Umbilical cord (tissue), 2 donors: ENCODE measurements around the gene ERGIC2. TPM values are rescaled to one million over a fixed set of nuclear protein-coding genes. Genes with fewer than 3 reads are reported as not detected.

Experiments
- DNase-seq: peaks from one replicate; pipeline ENCODE4 v3.0.0-alpha.2; 2015; ENCODE audit warnings: low spot score
- total RNA-seq: library from RNA; depleted of rRNA; stranded (reverse); fragments of >200 nt; gene quantifications from one replicate; pipeline ENCODE4 v1.2.3, GENCODE V29; 2014; ENCODE audit warnings: low replicate concordance; ENCODE audit not compliant: insufficient read depth

Gene ERGIC2
- total RNA-seq, 1 donor from 2014 or later, result 54.4 TPM

DNA sequence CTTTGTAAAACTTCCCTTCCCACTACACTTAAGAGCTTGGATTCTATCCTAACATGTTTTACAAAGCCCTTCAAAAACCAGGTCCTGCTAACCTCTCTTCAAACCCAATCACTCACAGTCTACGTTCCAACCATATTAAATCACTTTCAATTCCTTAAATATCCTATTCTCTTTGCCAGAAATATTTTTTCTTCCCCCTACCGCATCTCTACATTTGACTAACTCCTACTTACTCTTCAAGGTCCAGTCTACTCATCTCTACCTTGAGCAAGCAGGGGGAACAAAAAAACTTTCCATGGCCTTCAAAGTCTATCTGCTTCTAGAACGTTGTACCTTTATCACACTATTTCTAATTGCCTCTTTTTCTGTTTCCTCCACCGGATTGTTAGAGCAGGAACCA, 6.1 kb downstream of the ERGIC2 start:
- DNase-seq, result no peak

DNA sequence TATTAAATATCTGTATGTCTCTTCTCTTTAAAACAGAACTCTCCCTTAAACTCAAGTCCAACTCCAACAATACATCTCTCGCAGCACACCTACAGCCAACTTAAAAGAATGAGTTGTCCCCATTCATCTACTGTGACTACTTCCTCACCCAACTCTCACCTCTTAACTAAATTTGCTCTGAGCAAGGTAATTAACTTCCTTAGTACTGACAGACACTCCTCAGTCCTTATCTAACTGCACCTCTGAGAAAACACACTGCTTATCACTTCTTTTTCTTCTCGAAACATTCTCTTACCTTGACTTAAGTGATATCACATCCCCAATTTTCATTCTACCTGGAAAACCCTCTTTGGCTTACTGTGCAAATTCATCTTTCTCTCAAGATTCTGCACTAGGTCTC, 7.0 kb downstream of the ERGIC2 start:
- no peak for DNase-seq

DNA sequence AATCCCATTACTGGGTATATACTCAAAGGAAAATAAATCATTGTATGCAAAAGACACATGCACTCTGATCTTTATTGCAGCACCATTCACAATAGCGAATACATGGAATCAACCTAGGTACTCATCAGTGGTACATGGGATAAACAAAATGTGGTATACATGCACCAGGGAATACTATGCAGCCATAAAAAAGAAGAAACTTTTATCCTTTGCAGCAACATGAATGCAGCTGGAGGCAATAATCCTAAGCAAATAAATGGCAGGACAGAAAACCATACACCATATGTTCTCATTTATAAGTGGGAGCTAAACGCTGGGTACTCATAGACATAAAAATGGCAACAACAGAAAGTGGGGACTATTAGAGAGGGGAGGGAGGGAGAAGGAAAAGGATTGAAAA, 15.9 kb downstream of the ERGIC2 start:
- no peak for DNase-seq

DNA sequence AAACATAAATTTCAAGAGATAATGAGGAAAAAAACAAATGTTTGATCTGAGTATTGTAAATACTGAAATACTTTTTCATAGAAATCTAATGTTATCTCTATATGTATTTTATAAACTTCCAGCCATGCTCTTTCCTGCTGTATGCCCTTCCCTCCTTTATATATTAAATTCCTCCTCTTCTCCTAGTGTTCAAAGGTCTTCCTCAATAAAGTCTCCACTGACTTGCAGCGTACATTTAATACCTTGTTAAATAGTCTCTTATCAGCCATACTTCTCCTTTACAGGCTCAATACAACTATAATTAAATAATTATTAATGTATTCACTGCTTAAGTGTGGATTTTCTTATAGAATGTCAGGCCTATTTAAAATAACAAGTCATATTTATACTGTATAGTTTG, 26.0 kb downstream of the ERGIC2 start:
- no peak for DNase-seq

DNA sequence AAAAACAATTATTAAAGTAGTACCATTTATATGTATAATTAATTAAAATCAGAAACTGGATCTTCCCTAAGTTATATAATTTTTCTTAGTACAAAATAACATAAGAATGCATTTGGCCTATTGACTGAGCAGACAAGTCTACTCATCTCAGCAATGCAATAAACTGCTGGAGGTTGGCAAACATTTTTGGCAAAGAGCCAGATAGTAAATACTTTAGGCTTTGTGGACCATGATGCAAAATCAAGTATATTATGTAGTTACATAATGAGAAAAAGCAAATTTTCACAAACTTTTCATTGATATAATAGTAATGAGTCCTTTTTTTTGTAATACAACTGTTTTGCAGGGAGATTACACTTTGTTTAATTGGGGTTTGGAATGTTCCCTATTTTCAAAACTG, 30.9 kb downstream of the ERGIC2 start:
- peak; percentile 70 for DNase-seq

DNA sequence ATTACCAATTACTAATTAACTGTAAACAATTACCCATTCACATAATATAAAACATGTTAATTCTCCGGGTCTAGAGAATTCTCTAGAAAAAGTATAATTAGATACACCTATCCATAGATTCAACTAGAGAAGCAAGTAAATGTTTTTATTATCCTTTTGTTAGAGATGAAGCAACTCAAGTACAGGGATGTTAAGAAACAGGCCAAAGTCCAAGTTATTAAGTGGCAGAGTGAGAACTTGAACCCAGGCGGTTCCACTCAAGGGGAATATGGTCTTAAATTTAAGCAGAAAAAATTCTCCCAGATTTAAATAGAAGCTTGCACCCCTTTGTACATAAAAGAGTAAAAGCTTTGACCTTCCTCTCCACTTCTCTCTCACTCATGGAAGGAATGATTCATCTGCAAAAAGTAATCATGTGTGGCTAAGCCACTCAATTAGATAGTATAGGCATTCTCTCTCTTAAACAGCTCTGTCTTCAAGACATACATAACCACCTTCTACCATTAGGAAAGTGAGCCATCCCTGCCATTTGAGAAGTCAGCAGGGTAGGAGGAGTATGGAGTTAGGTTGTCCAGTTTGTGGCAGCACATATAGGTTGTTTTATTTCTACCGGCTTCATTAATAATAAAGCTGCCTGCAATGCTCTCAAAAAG, 34.1 kb downstream of the ERGIC2 start:
- no peak for DNase-seq

DNA sequence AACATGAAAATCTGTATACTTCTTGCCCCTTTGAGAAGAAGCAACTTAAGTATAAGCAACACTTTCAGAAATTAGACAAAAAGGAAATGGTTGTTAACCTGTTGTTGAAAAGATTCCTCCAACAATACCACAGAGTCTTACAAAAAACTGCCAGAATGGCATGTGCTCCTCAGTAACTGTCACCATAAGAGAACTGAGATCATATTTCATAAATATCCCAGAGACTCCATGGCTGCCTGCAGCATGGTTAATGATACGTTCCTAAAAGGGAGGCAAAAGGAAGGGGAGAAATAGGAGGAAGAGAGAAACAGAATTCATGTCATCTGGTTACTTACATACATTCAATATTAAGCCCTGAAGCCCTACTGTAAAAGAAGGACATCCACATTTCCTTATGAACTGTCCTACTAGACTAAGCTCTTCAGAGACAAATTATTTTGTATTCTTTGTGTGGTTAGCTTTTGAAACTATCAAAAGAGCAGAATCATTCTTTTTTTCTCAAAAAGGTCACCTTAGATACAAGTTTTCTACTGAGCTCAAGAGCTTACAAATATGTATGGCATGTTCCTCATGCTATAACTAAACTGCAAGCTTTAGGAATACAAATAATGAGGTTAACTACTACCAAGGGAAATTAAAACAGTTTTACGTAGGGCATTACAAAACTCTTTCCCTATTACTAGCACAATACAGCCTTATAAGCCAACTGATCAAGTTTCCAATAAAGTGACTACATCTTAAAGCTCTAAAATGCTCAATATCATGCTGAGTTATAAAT, 37.8 kb downstream of the ERGIC2 start:
- no peak for DNase-seq

DNA sequence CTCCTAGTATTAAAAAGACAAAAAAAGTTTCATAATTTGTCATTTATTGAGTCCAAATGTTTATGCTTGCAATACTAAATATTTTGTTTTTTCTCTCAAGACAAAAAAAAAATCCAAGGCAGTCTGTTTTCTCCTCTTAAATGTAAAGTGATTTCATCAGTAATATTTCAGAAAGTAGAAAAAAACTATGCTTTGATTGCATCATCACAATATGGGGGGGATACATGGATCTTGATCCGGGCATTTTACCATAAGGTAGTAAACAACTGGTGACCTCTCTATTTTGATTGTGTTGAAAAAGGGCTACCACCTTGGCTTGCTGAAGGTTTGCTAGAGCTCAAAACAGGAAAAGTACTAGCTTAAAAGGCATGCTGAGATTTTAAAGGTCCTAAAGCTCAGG, 43.6 kb downstream of the ERGIC2 start:
- no peak for DNase-seq

DNA sequence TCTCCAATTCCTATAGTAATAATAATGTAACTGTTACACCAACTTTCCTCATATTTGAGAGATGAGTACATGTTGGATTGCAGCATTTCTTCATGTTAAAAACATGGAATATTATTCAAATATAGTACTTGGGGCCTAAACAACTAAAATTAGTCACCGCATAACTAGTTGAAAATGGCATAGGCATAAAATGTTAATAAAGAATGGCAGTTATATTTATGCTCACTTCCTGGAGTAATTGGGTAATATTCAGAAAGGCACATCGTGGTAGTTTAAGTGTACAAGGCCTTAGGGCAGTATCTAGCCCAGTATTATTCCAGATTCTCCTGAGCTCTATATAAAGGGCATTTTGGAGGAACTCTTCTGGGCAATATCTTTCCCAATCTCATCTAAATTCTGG, 46.0 kb downstream of the ERGIC2 start:
- no peak for DNase-seq

DNA sequence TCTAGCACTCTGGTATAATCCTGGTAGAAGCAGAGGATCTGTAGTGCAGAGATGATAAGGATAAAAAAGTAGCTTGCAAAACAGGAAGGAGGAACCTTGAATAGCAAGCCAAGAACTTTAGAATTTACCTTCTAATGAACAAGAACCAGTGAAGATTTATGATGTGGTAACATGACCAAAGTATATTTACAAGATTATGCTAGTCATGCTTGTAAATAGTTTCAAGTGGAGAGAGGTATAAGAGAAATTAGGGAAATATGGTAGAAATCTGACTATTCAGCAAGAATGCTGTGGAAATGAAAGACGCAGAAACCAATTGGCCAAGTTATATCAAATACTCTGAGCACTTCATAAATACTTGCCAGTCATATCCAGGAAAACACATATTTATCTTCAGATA, 47.8 kb downstream of the ERGIC2 start:
- DNase-seq, result no peak

DNA sequence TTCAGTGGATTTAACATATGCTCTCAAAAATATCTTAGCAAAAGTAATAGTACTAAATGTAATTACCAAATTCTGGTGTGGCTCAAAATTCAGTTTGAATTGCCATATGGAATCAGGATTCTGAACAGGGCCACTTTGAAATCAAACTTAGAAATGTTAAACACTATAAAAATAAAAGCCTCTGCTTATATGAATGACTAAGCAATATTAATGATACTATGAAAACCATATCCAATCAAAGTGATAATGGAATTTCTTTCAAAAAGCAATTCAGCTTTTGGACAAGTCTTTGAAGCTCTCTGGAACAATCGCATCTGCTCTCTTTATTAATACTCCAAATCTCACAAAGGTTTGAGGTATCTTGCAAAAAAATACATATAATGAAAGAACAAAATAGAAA, 51.6 kb downstream of the ERGIC2 start:
- no peak for DNase-seq

DNA sequence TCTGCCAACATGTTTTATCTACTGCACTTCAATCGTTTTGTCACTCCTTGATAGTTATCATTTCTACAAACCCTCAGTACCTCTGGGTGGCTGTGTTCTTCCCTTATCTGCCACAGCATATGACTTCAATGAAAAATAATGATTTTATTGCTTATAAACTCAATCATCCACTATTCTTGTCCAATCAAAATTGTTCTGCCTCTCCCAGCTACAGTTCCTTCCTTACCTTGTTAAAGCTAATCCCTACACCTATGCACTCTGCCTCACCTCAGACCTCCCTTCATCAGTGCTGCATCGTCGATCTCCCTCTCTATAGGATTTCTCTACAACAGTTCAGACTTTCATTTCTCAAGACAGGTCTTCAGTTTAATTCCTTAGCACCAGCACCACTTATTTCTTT, 58.8 kb downstream of the ERGIC2 start:
- DNase-seq, result no peak

DNA sequence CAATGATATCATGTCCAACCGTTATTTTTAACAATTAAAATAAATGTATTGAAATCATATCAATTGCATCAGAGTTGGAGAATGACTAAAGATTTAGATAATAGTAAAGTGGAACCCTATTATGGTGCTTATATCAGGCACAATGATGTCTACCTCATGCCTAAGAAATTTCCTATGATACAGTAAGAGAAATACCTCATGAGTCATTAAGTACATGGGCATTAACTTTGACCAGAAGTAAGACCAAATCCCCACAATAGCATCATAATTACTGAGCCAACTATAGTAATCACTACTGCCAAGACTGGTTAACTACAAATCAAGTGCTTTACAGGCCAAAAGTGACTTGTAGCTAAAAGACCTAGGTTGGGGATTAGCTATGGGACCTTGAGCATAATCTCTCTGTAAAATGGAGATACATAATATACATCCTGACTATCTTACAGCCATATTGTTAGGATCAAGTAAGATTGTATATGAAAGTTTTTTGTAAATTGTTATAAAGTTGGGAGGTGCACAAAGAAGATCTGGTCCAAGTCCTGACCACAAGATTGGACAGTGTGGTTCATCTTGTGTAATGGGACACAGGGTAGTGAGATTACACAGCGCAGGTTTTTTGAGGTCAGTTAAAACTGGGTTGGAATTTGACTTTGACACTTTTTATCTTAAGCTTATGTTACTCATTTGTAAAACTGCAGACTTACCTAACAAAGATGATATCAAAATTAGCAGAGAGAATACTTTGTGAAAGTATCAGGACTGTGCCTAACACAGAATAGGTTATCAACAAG, 60.5 kb downstream of the ERGIC2 start:
- DNase-seq, result no peak

DNA sequence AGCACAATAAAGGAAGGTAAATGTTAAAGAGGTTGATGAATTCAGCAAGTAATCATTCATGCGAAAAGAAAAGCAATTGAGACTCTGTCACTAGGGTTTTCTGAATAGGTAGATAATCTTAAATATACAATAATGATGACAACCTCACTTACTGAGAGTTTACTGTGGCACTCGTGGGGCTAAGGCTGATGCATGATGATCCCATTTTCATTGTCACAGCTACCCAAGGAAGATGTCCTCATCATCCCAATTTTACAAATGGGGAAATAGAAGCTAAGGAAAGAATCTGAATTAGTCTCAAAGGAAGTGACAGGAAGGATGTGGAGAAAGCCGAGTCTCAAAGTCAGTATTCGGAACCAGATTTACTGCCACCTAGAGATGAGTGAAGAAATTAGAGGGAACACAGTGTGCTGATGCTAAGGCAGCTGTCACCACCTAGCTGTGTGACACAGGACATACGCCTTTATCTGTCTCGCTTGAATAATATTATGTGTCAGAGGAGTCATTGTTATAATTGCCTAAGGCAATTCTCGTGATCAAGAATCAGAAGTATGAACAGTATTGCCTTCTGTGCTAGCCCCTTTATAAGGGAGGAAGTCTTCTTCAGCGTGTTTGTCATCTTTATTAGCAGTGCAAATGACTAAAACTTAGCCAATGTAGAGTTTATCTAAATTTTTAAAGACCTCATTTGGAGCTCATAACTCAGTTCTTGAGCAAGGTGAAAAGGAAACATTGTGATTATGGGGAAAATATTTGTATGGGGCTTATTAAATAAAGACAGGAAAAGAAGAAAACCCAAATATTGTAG, 63.2 kb downstream of the ERGIC2 start:
- DNase-seq, result peak; percentile 47

DNA sequence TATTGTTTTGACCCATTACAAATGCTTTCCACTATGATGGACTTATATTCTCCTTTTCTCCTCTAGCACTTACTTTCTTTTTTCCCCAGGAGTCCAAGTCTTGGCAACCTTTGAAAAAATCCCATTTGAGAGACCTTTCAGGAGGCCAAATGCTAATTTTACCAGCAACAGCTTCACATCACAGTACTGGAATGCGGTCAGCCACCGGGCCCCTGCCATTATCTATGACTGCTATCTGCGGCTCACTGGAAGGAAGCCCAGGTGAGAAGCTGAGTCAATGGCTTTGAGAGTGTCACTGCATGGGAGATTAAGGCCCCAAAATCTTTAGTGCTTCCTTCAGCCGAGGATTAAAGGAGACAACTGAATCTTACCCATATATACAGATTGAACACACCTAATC, 64.2 kb downstream of the ERGIC2 start:
- DNase-seq, result peak; percentile 11

DNA sequence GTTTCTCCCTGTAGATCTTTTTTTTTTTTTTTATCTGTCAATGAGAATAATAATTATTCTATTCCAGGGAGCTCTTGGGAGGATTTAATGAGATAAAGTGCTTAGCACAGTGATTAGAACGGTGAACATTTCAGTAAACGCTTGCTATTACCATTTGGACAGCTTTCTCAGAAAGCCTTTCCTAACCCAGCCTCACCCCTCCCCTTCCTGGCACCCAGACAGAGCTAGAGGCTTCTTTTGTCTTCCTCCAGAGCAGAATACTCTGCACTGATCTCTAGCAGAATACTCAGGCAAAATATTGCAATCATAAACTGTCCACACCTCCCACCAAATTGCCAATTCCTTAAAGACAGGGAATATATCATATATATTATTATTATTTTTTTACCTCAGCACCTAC, 66.6 kb downstream of the ERGIC2 start:
- DNase-seq, result no peak

DNA sequence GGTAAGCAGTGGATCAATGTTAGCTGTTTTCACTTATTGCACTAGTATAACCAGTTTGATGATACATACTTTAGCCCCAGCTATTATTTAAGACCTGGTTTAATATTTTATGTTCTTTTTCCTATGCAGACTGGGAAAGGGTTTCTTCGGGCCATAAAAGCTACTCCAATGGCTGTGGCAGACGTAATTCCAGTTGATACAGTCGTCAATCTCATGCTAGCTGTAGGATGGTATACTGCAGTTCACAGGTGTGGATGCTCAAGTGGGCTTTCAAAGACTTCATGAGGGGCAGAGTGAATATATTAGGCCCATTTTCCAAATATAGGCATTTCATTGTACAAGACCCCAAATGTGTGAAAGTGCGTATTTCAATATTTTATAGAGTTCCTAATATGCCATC, 70.1 kb downstream of the ERGIC2 start:
- no peak for DNase-seq

DNA sequence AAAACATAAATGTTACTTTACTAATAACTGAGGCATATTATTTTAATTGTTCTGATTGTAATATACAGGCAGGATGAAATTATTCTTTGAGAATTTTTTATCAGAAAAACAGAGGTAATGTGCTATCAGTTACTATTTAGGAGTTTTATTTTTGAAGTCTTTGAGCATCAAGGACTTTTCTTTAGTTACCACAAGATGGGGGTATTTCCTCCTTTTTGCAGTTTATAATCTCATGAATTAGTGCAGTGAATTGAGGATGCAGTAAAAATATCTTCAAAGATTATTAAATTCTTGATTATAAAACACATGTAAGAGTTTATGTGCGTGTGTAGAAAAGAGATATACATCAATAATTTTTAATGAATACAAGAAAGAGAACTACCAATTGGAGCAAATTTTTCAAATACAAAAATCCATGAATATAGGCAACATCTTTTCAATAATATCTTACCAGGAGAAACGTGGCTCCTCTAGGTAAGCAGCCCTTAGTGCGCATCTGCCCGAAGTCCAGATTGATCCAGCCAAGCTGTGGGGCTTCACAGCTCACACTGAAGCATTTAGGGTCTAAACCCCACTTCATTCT, 71.6 kb downstream of the ERGIC2 start:
- no peak for DNase-seq

DNA sequence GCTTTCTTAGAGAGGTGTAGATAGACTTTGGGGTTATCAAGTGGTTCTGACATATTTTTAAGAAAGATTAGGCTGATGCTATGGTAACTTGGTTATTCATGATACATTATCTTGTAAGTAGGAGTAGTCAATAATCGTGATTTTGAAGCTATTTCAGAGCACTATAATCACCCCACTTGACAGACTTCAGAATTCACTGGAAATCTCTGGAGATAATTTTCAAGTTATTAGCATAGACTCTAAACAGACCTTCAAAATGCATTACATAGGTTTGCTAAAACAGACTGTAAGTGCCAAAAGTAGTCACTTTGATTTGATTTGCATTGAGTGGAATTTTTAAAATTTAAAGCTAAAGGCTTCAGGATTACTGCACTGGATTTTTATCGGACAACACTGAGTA, 74.3 kb downstream of the ERGIC2 start:
- no peak for DNase-seq

DNA sequence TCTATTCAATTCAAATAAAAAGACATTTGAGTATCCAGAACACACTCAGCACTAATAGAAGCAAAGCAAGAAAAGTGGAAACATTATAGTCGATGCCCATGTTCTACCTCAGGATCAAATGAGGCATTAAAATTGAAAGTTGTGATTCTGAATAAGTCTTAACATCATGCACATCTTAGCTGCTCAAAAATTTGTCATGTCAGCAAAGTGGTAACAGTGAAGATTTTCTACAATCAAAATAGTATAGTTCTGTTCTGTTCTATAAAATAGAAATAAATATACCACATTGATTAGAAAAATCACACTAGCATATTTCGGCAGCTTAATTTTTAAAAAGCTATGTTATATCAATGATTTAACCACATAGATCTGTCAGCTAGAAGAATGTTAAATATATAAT, 74.7 kb downstream of the ERGIC2 start:
- DNase-seq, result no peak

DNA sequence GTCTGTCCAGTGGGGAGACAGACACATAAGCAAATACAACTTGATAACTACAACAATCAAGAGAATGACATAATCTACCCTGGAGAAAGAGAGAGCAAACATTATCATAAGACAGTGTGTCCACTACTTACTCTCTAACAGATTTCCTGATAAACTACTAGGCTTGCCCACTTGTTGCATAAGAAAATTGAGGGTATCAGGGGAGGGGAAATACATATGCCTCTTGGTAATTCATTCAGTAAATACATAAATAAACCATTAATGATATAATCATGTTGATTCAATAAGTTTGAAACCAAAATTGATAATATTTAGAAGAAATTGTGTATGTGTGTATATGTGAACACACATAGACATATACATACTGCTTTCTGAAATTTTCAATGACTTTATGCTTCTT, 76.6 kb downstream of the ERGIC2 start:
- DNase-seq, result no peak

DNA sequence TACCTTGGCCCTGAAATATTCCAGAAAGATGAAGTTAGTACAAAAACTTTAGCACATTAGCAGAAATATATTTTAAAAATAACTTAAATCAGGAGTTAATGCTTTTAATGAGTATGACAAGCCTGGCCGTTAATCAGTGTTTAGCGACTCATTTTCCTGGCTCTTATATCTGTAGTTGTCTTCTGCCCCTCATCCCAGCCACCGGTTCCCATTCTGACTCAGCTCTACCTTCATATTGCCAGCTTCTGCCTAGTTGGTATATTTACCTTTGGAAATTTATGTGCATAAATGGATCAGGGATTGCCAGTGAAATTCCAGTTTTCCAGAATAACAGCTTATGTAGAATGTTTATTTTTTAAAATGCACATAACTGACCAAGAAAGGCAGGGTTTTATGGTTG, 79.9 kb downstream of the ERGIC2 start:
- no peak for DNase-seq
